ENCODE measurements around the gene USP33. TPM values are rescaled to one million over a fixed set of nuclear protein-coding genes. Genes with fewer than 3 reads are reported as not detected.
"Not testable (repeated sequence)": the region's sequence is repeated elsewhere in the genome, so short reads cannot be mapped to it uniquely, and the experiment has no call there.

Gene USP33
- total RNA-seq, 1 experiment from 2014 or later: 51.5 TPM

DNA sequence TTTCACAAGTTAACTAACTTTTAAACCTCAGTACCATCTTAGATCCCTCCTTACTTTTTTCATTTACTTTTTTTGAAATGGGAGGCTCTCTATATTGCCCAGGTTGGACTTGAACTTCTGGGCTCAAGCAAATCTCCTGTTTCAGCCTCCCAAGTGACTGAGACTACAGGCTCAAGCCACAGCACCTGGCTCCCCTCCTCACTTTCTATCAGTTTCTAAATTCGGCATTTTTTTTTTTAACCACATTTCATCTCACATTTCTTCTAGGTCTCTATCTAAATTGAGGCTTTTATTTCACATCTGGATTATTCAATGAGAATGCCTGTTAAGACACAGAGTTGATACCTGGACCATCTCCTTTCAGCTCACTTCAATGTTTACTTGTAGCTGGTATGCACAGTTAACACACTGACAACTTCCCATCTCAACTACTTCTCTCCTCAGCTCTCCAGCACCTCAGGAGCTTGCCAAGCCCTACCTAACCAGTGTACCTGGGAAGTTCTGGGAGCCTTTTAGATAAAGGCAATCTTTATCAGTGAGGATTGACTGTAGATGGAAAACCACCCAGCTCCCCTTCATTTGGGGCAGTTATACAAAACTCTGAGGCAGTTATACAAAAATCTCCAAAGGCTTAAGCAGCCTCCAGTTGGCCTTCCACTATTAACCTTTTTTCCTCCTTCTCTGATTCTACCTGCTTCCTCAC is 3.4 kb downstream of the USP33 start:
- no peak overlapping the region for H2BK15ac ChIP-seq (ENCODE audit: low read depth, low read length)
- no peak overlapping the region for H3K9ac ChIP-seq (ENCODE audit: extremely low read depth, insufficient read length, low read length)
- H4K8ac ChIP-seq (replicated peaks; ENCODE audit: insufficient read length, low read depth, low read length): no peak overlapping the region
- H2BK12ac ChIP-seq (ENCODE audit: insufficient read length, low read depth, low read length): no peak overlapping the region
- no peak overlapping the region for H3T11ph ChIP-seq (ENCODE audit: low read length)
- H2BK5ac ChIP-seq (ENCODE audit: insufficient read length, low read length): no peak overlapping the region
- H2BK120ac ChIP-seq (ENCODE audit: low read depth, low read length, poor library complexity, severe bottlenecking): no peak overlapping the region
- peaks cover 6% of the 10 kb centered on the region for H3K79me1 ChIP-seq (ENCODE audit: insufficient read depth, low read depth, low read length, poor library complexity, severe bottlenecking)
- H3K23me2 ChIP-seq (ENCODE audit: insufficient read length, low read depth, low read length, poor library complexity, severe bottlenecking): peaks cover 3% of the 10 kb centered on the region
- no peak overlapping the region for H3K27ac ChIP-seq (ENCODE audit: insufficient read length, low read depth, low read length)
- no peak overlapping the region for H3K4me2 ChIP-seq (ENCODE audit: insufficient read depth, insufficient read length, low read length)
- DNase-seq: no peak
- no peaks in the 10 kb centered on the region for H3K27me3 Mint-ChIP-seq (ENCODE audit: low read depth)
- peak overlapping the region in 1 of 3 experiments; percentile 60; a peak in 3 of 7 replicates for H3K27ac Mint-ChIP-seq
- H2BK20ac ChIP-seq (ENCODE audit: low read depth, low read length, poor library complexity, severe bottlenecking): no peak overlapping the region
- H2AK5ac ChIP-seq (ENCODE audit: insufficient read length, low read length): no peak overlapping the region
- TF ChIP-seq, protein P1, sequence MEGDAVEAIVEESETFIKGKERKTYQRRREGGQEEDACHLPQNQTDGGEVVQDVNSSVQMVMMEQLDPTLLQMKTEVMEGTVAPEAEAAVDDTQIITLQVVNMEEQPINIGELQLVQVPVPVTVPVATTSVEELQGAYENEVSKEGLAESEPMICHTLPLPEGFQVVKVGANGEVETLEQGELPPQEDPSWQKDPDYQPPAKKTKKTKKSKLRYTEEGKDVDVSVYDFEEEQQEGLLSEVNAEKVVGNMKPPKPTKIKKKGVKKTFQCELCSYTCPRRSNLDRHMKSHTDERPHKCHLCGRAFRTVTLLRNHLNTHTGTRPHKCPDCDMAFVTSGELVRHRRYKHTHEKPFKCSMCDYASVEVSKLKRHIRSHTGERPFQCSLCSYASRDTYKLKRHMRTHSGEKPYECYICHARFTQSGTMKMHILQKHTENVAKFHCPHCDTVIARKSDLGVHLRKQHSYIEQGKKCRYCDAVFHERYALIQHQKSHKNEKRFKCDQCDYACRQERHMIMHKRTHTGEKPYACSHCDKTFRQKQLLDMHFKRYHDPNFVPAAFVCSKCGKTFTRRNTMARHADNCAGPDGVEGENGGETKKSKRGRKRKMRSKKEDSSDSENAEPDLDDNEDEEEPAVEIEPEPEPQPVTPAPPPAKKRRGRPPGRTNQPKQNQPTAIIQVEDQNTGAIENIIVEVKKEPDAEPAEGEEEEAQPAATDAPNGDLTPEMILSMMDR (conservative IDR thresholded peaks at IDR 0.05): no peak
- H3K27me3 ChIP-seq (ENCODE audit: insufficient read depth, low read length): no peaks in the 10 kb centered on the region
- no peak overlapping the region for H4K5ac ChIP-seq (ENCODE audit: insufficient read length, low read depth, low read length)
- H3K56ac ChIP-seq (ENCODE audit: insufficient read length, low read depth, low read length): no peak overlapping the region
- no peak overlapping the region for H3K23ac ChIP-seq (ENCODE audit: insufficient read length, low read depth, low read length)
- no peaks in the 10 kb centered on the region for H4K20me1 ChIP-seq (ENCODE audit: control insufficient read depth, insufficient read depth, insufficient read length)
- H3K4me1 ChIP-seq (ENCODE audit: insufficient read depth, low read length): no peaks in the 10 kb centered on the region
- no peaks in the 10 kb centered on the region; a peak in 1 of 5 replicates for H3K9me3 Mint-ChIP-seq
- H3K4me1 Mint-ChIP-seq: peaks cover 18 to 19% of the 10 kb centered on the region in 2 experiments
- H3K36me3 Mint-ChIP-seq (ENCODE audit: insufficient read depth in 1 of 3, low read depth in 3 of 3): no peaks in the 10 kb centered on the region
- H3K18ac ChIP-seq (ENCODE audit: insufficient read length, low read depth, low read length): no peak overlapping the region
- peak overlapping the region in 1 of 2 experiments; percentile 37; a peak in 1 of 5 replicates for H3K4me3 Mint-ChIP-seq
- peaks cover 19% of the 10 kb centered on the region; the same call in 1 of the 2 replicates for H3K79me2 ChIP-seq (ENCODE audit: insufficient read depth, low read length)
- no peak overlapping the region for H2AFZ ChIP-seq (ENCODE audit: low read length)
- H3K14ac ChIP-seq (ENCODE audit: insufficient read depth, low read length): no peak overlapping the region
- no CpG with 5 or more reads among the region's 1 CpG for WGBS (ENCODE audit: extremely low coverage, insufficient read length, low lambda C conversion rate)
- no peak overlapping the region for H4K91ac ChIP-seq (ENCODE audit: insufficient read length, low read depth, low read length)
- no peak overlapping the region for H3K4ac ChIP-seq (ENCODE audit: low read depth, low read length)
- no peaks in the 10 kb centered on the region for H3K9me3 ChIP-seq (ENCODE audit: control insufficient read depth, low read depth, low read length)

DNA sequence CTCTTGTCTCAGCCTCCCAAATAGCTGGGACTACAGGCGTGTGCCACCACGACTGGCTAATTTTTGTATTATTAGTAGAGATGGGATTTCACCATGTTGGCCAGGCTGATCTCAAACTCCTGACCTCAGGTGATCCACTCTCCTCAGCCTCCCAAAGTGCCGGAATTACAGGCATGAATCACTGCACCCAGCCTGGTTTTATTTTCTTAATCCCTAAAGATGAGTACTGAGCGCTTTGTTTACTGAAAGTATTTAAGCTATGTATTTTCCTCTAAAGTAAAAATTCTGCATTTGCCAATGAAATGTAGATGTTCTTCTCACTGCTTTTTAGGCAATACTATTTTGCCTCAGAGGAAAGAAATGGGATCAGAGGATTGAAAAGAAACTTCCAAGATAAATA is 10.2 kb downstream of the USP33 start:
- H3K9me3 ChIP-seq (ENCODE audit: control insufficient read depth, low read depth, low read length); H2AFZ ChIP-seq (ENCODE audit: low read length); H3K9ac ChIP-seq (ENCODE audit: extremely low read depth, insufficient read length, low read length); H4K5ac ChIP-seq (ENCODE audit: insufficient read length, low read depth, low read length); H3K23ac ChIP-seq (ENCODE audit: insufficient read length, low read depth, low read length); H3K9me3 Mint-ChIP-seq; H3K27ac ChIP-seq (ENCODE audit: insufficient read length, low read depth, low read length); H2BK20ac ChIP-seq (ENCODE audit: low read depth, low read length, poor library complexity, severe bottlenecking); H3K4me2 ChIP-seq (ENCODE audit: insufficient read depth, insufficient read length, low read length); H3K14ac ChIP-seq (ENCODE audit: insufficient read depth, low read length); H3K27me3 Mint-ChIP-seq (ENCODE audit: low read depth); H3K79me1 ChIP-seq (ENCODE audit: insufficient read depth, low read depth, low read length, poor library complexity, severe bottlenecking); H3K27me3 ChIP-seq (ENCODE audit: insufficient read depth, low read length); H3K4me3 Mint-ChIP-seq; H3K4me1 Mint-ChIP-seq; H3K18ac ChIP-seq (ENCODE audit: insufficient read length, low read depth, low read length); H3K36me3 Mint-ChIP-seq (ENCODE audit: insufficient read depth in 1 of 3, low read depth in 3 of 3); H3K23me2 ChIP-seq (ENCODE audit: insufficient read length, low read depth, low read length, poor library complexity, severe bottlenecking); DNase-seq; H2BK12ac ChIP-seq (ENCODE audit: insufficient read length, low read depth, low read length); H4K91ac ChIP-seq (ENCODE audit: insufficient read length, low read depth, low read length); H3K79me2 ChIP-seq (ENCODE audit: insufficient read depth, low read length); H3K4ac ChIP-seq (ENCODE audit: low read depth, low read length); H3K4me1 ChIP-seq (ENCODE audit: insufficient read depth, low read length); H4K20me1 ChIP-seq (ENCODE audit: control insufficient read depth, insufficient read depth, insufficient read length); H3T11ph ChIP-seq (ENCODE audit: low read length); H2AK5ac ChIP-seq (ENCODE audit: insufficient read length, low read length); H4K8ac ChIP-seq (replicated peaks; ENCODE audit: insufficient read length, low read depth, low read length); H2BK120ac ChIP-seq (ENCODE audit: low read depth, low read length, poor library complexity, severe bottlenecking); H2BK15ac ChIP-seq (ENCODE audit: low read depth, low read length); H3K56ac ChIP-seq (ENCODE audit: insufficient read length, low read depth, low read length); H2BK5ac ChIP-seq (ENCODE audit: insufficient read length, low read length): not testable (repeated sequence)
- H3K27ac Mint-ChIP-seq: peak overlapping the region in 1 of 3 experiments; percentile 85; a peak in 1 of 7 replicates
- WGBS (ENCODE audit: extremely low coverage, insufficient read length, low lambda C conversion rate): no CpG with 5 or more reads among the region's 4 CpGs

All from H9 (cell line).